Stimulated activated CD8-positive, alpha-beta memory T cell treated with anti-CD3 and anti-CD28 coated beads, Interleukin-12 subunit alpha, Interleukin-12 subunit beta, amount 100 ng/mL, for 24 hours (primary cell): ENCODE measurements around the gene SPNS2.
A peak's percentile ranks its signal among the peaks of the same experiment; 100 is the strongest.

Experiments
- DNase-seq: peaks from one replicate; pipeline ENCODE4 v3.0.0-alpha.2; 2020; ENCODE audit errors: extremely low read depth

Gene SPNS2

GRCh38 chr17:4550534-4551039 is 51.9 kb downstream of the SPNS2 start:
- DNase-seq, result no peak

GRCh38 chr17:4551141-4551540 is 52.5 kb downstream of the SPNS2 start:
- DNase-seq, result no peak

GRCh38 chr17:4551796-4552525 is 53.3 kb downstream of the SPNS2 start:
- no peak for DNase-seq

- no peak for DNase-seq
Observed at GRCh38 chr17:4553669-4554068, 55.0 kb downstream of the SPNS2 start.

- no peak for DNase-seq
Observed at GRCh38 chr17:4554441-4554996, 55.8 kb downstream of the SPNS2 start.

GRCh38 chr17:4554997-4555799 is 56.5 kb downstream of the SPNS2 start, which contains the start of gene MYBBP1A:
TSS of gene MYBBP1A (minus strand) at chr17:4555384. CDS start at chr17:4555324, 60 bp downstream.
- peak; percentile 96 for DNase-seq

GRCh38 chr17:4555873-4556759 is 57.4 kb downstream of the SPNS2 start:
- DNase-seq, result no peak

- DNase-seq, result no peak
Observed at GRCh38 chr17:4556996-4557395, 58.3 kb downstream of the SPNS2 start.

- no peak for DNase-seq
Observed at GRCh38 chr17:4557626-4558346, 59.1 kb downstream of the SPNS2 start.

- DNase-seq, result no peak
Observed at GRCh38 chr17:4558347-4558971, 59.8 kb downstream of the SPNS2 start.

GRCh38 chr17:4559139-4559791 is 60.6 kb downstream of the SPNS2 start:
- no peak for DNase-seq

- DNase-seq, result no peak
Observed at GRCh38 chr17:4559966-4560365, 61.3 kb downstream of the SPNS2 start.

- DNase-seq, result no peak
Observed at GRCh38 chr17:4560421-4560820, 61.7 kb downstream of the SPNS2 start, which contains the start of gene GGT6. TSS of gene GGT6 (minus strand) at chr17:4560577. CDS start at chr17:4560521, 56 bp downstream.

- no peak for DNase-seq
Observed at GRCh38 chr17:4560837-4561256, 62.2 kb downstream of the SPNS2 start.

GRCh38 chr17:4562015-4562969 is 63.6 kb downstream of the SPNS2 start:
- DNase-seq, result no peak

- no peak for DNase-seq
Observed at GRCh38 chr17:4565209-4566141, 66.8 kb downstream of the SPNS2 start.

GRCh38 chr17:4566785-4567184 is 68.1 kb downstream of the SPNS2 start:
- DNase-seq, result no peak
